A549 treated with Hydrocortisone at 1 μM for 4 hours (cell line): ENCODE data around the gene LAMB4. TPM values are rescaled to one million over a fixed set of nuclear protein-coding genes. Genes with fewer than 3 reads are reported as not detected.

Source experiments
- total RNA-seq: library from RNA; stranded (reverse); fragments of 200-300 nt; extraction: Qiagen RNA extraction; gene quantifications from 5 replicates; pipeline ENCODE4 v1.2.3, GENCODE V29; 2022

LAMB4 gene
- total RNA-seq, result 0.10 to 0.47 TPM (median 0.15 TPM) in 5 replicates

GRCh38 chr7:108130261-108130660 is at the start of gene LAMB4:
Gene LAMB4, minus strand, starts transcription at chr7:108130361. Its CDS starts 7,197 bp downstream, at chr7:108123164.

GRCh38 chr7:108002726-108003598 is 127.2 kb downstream of the LAMB4 start, which contains the start of gene LAMB1:
Gene LAMB1, minus strand, starts transcription at chr7:108003161. Its CDS starts 276 bp downstream, at chr7:108002885.

Other genes starting within 250 kb of the LAMB4 start
- 81.8 to 151 TPM (median 92.1 TPM) in 5 replicates for gene DLD, start 239.2 kb downstream of the LAMB4 start, total RNA-seq
- 97.5 to 138 TPM (median 101 TPM) in 5 replicates for gene LAMB1, start 127.2 kb downstream of the LAMB4 start, total RNA-seq